H1 (cell line): ENCODE data around the gene KIAA1755. TPM values are rescaled to one million over a fixed set of nuclear protein-coding genes. Genes with fewer than 3 reads are reported as not detected.

ENCODE experiments used
- CBX5 ChIP-seq: fragments of 300-800, 300-1000 bp; sonication (generic); IDR thresholded peaks from 2 replicates; pipeline ENCODE4 v1.7.1; 2016; ENCODE audit warnings: antibody characterized with exemption, low read length, low read depth
- HDAC6 ChIP-seq: IDR thresholded peaks from one replicate; pipeline ENCODE4 v1.7.1; 2012; ENCODE audit warnings: low read depth, mild to moderate bottlenecking, inconsistent platforms, low read length, moderate library complexity
- RXRA ChIP-seq: IDR thresholded peaks from 2 replicates; pipeline ENCODE4 v1.6.1; 2011; ENCODE audit warnings: low read depth, mild to moderate bottlenecking, low read length, moderate library complexity; ENCODE audit not compliant: insufficient read depth
- SIRT6 ChIP-seq: IDR thresholded peaks from one replicate; pipeline ENCODE4 v1.7.1; 2012; ENCODE audit warnings: low read length, inconsistent platforms
- ZNF274 ChIP-seq: IDR thresholded peaks from 2 replicates; pipeline ENCODE4 v1.7.0; 2012; ENCODE audit warnings: low read length, borderline replicate concordance; ENCODE audit errors: extremely low read depth
- polyA plus RNA-seq, 7 experiments: library from polyadenylated mRNA; depleted of rRNA in 3 of 7; stranded (reverse) in 5 of 7; unstranded in 2 of 7; fragments of >200 nt in 5 of 7; fragments of 200-250 nt in 2 of 7; gene quantifications; 1 replicate in 5 of 7; 2 replicates in 1 of 7; 4 replicates in 1 of 7; pipeline versions ENCODE4 v1.2.1 to v1.2.3, GENCODE V29; 2011 to 2013; ENCODE audit warnings: missing spikeins in 2 of 7, mixed read lengths in 2 of 7
- total RNA-seq: library from RNA; stranded (reverse); fragmentation: NEBNext Ultra II Directional; extraction: Animal tissue kit (Norgen Biotek cat#: 25700); gene quantifications from 2 replicates; pipeline ENCODE4 v1.2.1, GENCODE V29; 2021

KIAA1755 gene
- total and polyA plus RNA-seq, 2 of the 8 experiments (the other 6 are each of a cell fraction or from before 2014, with no cell fraction given) = 0.23 TPM; not detected in 1

- TF ChIP-seq HDAC6 (no peak), ZNF274 (no peak), SIRT6 (no peak), RXRA (no peak), CBX5 (no peak)
Observed at GRCh38 chr20:38181207-38181801, 79.2 kb downstream of the KIAA1755 start (continued).
